NCI-H1048 (cell line): ENCODE measurements around the gene PODXL2.
"Not testable (repeated sequence)": the region's sequence is repeated elsewhere in the genome, so short reads cannot be mapped to it uniquely, and the experiment has no call there.

Experiments
- DNase-seq: peaks from one replicate; lab custom pipeline; 2025; lab: John Stamatoyannopoulos, UW

PODXL2 gene

DNA sequence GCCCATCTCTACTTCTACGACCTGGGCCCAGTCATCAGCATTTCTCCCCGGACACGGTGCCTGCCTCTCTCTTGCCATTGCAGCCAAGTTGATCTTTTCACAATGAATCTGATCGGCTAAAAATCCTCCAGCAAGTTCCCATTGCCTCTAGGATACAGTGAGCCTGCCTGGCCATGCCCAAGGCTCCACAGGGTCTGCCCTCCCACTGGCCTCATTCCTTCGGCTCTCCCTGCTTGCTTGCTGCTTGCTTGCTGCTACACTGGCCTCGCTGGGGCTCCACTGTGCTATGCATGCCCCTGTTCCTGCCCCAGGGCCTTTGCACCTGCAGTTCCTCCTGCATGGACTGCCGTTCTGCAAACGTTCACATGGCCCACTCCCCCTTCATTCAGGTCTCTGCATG lies 45.8 kb downstream of the PODXL2 start:
- no peak for DNase-seq

DNA sequence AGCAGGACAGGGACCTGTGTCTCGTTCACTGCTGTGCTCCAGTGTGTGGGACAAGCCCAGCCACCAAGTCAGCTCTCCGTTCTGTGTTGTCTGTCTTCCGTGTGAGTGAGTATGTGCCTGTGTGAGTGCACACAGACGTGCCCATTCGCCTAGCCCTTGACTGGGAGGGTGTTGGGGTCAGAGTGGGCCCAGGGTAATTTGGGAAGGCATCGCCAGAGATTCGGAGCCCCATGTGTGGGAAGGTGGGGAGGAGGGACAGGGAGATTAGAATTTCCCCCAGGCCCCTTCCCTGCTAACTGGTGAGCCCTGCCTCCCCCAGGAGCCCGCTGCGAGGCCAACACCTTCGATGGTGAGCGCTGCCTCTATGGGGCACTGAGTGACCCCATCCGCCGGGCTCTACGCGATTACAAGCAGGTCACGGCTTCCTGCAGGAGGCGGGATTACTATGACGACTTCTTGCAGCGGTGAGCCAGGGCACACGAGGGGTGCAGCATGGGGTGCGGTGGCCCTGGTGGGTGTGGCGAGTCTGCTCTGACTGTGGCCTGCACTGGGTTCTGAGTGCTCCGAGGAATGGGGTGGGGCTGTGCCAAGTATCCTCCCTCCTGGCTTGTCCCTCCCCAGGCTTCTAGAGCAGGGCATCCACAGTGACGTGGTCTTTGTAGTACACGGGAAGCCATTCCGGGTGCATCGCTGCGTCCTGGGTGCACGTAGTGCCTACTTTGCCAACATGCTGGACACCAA lies 46.8 kb downstream of the PODXL2 start:
- DNase-seq, result no peak

DNA sequence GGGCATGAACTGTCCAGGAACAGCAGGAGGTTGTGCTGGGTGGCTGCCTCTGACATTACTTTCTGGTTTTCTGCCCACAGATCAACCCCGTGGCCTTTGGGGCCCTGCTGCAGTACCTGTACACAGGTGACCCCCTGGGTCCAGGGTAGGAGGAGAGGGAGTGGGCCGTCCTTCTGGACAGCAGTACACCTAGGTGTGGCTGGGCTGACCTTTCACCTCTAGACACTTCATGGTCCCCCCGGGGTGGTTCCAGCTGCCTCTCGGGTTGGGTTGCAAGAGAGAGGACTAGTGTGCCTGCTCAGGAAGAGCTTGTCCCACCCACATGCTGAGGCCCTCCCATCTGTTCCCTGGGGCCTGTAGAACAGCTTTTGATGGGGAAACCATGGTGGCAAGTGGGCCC lies 47.5 kb downstream of the PODXL2 start:
- no peak for DNase-seq

DNA sequence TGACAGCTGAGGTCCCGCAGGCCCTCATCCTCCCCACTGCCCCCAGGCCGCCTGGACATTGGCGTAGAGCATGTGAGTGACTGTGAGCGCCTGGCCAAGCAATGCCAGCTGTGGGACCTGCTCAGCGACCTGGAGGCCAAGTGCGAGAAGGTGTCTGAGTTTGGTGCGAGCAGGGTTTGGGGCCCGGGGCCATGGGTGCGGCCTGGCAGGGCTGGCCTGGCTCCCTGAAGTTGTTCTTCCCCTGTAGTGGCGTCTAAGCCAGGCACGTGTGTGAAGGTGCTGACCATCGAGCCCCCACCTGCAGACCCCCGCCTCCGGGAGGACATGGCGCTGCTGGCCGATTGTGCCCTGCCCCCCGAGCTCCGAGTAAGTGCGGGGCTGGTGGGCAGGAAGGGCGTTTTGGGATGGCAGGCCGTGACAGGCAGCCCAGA lies 48.0 kb downstream of the PODXL2 start:
- DNase-seq, result no peak

DNA sequence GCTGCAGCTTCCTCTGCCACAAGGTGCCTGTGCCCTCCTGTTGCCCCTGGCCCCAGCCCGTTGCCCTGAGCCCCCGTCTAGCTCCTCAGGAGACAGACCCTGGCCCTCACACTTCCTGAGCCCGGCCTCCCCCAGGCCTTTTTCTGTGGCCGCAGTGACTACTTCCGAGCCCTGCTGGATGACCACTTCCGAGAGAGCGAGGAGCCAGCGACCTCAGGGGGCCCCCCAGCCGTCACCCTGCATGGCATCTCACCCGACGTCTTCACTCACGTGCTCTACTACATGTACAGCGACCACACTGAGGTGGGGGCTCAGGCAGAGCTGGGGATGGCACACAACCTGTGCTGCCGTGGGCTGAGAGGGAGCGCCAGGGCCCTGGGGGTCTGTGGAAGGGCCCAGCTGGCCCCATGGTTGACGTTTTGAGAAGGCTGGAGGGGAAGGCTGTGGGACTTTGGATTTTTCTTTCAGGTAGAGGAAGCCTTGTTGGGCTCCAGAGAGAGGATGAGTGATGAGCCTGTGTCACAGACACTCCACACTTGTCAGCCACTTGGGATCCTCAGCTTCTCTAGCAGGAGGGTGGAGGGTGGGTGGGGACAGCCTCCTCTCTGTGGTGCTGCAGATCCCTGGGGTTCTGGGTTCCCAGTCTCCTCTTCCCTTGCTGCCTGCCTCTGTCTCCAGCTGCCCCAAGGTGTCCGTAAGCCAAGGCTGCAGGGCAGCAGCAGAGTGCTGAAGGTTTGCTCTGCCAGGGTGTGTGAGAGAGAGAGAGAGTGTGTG lies 48.7 kb downstream of the PODXL2 start:
- DNase-seq, result no peak

DNA sequence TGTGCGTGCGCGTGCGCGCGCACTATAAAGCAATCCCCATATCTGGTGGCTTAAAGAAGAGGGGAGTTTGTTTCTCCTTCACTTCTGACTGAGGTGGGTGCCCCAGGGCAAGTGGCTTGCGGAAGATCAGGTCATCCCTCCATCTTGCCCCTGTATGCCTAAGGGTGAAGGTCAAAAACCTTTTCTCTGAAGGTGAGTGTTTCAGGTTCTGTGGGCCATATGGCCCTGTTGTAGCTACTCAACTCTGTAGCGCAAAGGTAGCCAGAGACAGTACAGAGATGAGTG lies 49.3 kb downstream of the PODXL2 start:
- no peak for DNase-seq

DNA sequence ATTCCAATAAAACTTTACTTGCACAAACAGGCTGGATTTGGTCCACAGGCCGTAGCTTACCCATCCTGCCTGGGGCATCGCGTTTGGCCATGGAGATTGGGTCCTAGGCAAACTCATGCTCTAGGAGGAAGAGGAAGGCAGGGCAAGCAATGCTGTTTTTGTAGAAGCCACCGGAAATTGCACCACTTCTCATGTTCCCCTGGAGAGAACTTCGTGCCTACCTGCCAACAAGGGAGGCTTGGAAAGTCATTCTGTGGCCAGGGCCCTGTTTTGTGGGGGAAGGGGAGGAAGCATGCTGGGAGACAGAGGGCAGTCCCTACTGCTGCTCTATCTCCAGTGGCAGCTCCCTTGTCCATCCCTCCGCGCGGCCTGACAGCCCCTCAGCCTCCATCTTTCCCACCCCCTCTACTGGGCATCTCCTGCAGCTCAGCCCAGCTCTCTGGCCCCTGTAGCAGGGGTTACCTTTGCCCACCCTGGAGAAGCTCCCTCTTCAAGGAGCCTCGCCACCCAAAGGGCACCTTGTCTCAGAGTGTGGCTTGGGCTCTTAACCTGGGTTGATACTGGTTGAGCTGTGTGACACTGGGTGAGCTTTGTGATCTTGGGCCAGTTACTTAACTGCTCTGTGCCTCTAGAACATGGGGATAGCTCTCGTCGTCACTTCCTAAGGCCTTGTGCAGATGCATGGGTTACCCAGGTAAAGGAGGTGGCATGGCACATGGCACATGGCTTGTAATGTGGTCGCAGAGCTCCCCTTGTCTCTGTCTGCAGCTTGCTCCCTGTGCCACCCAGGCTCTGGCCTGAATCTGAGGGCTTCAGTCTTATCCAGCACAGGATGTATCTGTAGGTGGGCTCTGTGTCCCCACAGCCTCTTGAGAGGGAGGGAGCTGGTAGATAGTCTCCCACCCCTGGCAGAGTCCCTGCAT lies 49.9 kb downstream of the PODXL2 start:
- no peak for DNase-seq

DNA sequence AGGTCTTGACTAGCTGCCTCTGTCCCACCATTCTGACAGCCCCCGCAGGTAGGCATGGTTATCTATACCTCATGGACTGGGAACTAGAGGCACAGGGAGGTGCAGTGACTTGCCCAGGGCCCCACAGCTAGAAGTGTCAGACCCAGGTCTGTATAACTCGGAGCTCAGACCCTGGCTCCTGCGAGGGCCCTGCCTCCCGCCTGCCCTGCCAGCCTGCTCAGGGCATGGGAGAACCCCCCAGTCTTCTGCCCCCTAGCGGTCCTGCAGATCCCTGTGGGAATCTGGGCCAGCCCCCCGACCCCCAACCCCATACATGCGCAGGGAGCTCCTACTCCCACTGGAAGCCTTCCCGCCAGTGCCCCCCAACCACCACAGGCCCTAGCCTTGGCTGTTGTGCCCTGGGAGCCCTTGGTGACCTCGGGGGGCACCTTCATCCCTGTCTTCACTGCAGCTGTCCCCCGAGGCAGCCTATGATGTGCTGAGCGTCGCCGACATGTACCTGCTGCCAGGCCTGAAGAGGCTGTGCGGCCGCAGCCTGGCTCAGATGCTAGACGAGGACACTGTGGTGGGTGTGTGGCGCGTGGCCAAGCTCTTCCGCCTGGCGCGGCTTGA lies 50.7 kb downstream of the PODXL2 start:
- no peak for DNase-seq

DNA sequence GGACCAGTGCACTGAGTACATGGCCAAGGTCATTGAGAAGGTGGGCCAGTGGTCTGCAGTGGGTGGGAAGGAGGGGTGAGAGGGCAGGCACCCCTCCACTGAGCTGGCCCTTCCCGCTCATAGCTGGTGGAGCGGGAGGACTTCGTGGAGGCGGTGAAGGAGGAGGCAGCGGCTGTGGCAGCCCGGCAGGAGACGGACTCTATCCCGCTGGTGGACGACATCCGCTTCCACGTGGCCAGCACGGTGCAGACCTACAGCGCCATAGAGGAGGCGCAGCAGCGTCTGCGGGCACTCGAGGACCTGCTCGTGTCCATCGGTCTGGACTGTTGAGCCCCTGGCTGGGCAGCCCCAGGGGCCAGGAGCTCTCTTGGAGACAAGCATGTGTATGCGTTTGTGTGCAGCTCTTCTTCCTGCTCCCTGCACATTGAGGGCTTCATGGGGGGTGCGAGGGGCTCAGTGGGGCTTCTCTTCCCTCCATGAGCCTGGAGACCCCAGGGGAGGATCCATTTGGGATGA lies 51.2 kb downstream of the PODXL2 start:
- DNase-seq, result no peak

DNA sequence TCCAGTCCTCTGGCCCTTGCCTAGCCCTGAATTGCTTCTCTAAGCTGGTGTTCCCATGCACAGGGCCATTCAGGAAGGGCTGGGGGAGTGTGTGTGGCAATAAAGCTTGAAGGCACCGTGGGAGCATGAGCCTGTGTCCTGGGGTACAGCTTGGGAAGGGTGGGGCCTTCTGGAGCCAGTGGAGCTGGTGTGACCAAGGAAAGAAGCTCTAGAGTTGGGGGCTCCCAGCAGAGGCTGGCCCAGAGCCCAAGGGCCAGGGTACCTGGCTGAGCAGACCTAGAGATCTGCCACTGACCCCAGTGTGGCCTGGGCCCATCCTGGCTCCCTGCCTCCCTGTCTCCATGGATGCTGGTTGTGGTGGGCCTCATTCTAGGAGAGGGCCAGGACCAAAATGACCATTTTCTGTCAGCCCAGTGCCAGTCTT lies 51.8 kb downstream of the PODXL2 start:
- DNase-seq, result no peak

DNA sequence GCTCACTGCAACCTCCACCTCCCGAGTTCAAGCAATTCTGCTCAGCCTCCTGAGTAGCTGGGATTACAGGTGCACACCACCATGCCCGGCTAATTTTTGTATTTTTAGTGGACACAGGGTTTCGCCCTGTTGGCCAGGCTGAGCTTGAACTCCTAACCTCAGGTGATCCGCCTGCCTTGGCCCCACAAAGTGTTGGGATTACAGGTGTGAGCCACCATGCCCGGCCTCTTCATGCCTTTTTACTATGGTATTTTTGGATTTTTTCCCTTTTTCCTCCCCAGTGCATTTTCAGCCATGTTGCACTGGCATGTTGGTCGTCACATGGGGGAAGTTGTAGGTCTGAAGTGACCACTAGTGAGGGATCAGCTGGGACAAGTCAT lies 53.2 kb downstream of the PODXL2 start:
- DNase-seq, result not testable (repeated sequence)

DNA sequence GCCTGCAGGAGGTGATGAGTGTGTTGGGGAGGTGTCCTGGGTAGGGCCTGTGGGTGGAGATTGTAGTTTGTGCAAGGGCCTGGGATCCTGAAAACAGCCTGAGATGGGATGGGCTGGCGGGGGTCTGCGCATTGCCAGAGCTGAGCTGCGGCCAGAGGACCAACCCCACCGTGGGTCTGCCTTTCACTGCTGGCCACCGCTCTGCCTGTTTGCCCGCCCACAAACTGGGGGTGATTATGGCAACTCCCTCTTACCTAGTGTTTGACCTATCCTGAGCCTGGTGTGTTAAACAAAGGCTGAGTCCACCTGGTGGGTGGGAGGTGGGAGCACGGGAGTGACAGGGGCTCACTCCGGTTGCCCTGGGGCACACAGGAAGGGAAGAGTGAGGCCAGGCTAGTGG lies 53.6 kb downstream of the PODXL2 start:
- no peak for DNase-seq

DNA sequence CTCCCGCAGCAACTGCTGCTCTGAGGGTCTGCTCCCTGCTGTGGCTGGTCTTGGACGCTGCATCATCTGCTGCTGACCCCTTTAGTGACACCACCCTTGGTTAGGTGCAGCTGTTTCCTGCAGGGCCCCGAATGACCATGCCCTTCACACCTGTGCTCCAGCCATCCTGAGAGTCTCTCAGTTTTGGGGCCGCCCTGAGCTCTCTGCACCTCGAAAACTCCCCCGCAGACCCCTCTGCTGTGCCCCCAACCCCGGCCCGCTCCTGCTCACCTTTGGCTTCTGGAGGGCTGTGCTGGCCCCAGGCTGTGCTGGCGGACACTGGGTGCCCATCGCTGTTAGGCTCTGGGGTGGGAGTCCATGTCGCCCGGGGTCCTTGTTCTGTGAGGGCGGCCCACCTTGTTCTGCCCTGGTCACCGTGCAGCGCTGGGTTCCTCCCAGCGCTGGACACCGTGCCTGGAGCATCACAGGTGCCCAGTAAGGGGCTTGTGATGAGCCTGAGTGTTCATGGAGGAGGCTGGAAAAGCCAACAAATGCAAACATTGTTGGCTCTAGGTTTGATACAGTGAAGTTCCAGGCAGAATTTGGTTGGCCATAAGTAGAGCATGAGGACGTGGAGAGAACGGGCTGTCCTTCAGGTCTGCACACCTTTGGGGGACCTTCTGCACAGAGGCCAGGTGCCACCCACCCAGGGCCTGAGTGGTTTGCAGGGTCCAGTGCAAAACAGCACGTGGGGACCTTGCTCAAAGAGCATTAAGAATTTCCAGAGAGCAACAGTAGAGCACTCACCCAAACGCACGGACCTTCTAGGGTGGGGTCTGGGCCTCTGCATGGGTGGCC lies 56.1 kb downstream of the PODXL2 start:
- no peak for DNase-seq

DNA sequence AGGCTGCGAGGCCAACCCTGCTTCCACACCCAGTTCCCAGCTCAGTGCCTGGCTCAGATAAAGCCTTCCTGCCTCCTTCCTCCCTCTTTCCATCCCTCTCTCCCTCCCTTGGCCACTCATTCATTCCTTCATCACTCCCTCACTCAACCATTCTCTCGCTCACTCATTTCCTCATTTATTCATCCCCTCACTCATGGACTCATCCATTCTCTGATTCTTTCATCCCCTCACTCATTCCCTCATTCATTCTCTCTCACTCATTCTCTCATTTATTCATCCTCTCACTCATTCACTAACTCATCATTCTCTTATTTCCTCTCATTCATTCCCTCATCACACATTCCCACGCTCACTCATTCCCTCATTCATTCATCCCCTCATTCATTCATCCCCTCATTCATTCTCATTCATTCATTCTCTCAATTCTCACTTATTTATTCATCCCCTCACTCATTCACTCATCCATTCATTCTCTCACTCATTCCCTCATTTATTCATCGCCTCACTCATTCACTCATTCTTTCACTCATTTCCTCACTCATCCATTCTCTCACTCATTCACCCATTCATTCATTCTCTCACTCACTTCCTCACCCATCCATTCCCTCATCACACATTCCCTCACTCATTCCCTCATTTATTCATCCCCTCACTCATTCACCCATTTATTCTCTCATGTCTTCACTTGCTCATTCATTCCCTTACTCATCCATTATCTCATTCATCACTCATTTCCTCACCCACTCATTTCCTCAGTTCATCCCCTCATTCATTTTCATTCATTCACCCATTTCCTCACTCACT lies 56.9 kb downstream of the PODXL2 start:
- DNase-seq, result no peak

DNA sequence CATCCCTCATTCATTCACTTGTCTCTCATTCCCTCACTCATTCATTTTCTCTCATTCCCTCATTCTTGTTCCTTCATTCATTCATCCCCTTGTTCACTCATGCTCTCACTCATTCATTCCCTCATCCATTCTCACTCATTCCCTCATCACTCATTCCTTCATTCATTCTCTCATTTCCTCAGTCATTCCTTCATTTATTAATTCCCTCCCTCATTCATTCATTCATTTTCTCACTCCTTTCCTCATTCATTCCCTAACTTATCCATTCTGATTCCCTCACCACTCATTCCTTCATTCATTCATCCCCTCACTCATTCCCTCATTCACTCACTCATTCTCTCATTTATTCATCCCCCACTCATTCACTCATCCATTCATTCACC lies 57.5 kb downstream of the PODXL2 start:
- no peak for DNase-seq

DNA sequence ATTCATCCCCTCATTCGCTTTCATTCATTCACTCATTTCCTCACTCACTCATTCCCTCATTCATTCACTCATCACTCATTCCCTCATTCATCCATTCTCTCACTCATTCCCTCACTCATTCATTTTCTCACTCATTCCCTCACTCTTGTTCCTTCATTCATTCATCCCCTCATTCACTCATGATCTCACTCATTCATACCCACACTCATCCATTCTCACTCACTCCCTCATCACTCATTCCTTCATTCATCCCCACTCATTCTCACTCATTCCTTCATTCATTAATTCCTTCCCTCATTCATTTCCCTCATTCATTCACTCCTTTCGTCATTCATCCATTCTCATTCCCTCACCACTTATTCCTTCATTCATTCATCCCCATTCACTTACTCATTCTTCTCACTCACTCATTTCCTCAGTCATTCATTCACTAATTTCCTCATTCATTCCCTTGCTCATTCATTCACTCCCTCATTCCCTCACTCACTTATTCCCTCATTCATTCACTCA lies 58.3 kb downstream of the PODXL2 start:
- no peak for DNase-seq

DNA sequence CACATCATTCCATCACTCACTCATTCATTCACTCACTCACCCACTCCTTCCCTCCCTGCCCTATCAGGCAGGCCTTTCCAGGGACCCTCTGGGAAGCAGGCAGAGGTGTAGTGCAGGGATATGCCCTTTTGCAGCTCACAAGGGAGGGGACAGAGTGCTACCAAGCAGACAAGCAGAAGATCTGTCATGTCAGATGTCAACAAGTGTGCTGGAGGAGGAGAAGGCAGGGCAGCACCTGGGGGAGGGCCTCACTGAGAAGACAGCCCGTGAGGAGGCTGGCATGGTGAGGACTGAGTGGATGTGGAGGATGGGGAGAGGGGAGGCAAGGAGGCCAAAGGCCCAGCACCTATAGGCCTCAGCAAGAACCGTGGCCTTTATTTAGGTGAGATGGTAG lies 59.0 kb downstream of the PODXL2 start:
- no peak for DNase-seq

DNA sequence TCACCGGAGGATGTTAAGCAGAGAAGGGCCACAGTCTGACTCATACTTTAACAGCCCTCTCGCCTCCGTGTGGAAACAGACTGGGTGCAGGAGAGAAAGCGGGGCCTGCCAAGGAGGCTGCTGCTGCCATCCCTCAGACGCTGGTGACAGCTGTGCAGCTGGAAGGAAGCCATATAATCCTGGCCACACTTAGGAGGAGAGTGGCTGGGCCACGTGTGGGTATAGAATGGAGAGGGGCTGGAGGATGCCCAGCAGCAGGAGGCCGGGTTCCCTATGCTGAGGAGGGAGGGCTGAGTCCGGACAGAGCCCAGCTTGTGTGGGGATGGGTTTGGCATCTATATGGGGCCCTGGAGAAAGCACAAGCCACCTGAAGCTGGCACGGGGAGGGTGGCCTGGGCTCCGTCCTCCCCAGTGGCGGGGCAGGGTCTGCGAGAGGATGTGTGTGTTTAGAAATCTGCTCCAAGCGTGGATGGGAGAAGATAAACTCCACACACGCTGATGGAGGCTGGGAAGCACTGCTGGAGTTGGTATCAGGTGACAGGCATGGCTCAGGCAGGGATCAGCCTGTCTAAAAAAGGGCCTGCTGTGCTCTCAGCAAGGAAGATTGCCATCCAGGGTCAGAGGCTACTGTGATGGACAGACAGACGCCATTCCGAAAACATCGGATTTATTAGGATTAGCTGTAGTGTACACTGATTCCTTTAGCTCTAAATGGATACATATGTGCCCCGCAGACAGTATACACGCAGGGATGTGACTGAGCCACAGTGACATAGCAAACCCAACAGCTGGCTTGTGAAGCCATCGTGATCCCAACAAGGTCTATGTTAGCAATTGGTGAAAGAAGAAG lies 59.7 kb downstream of the PODXL2 start:
- no peak for DNase-seq

DNA sequence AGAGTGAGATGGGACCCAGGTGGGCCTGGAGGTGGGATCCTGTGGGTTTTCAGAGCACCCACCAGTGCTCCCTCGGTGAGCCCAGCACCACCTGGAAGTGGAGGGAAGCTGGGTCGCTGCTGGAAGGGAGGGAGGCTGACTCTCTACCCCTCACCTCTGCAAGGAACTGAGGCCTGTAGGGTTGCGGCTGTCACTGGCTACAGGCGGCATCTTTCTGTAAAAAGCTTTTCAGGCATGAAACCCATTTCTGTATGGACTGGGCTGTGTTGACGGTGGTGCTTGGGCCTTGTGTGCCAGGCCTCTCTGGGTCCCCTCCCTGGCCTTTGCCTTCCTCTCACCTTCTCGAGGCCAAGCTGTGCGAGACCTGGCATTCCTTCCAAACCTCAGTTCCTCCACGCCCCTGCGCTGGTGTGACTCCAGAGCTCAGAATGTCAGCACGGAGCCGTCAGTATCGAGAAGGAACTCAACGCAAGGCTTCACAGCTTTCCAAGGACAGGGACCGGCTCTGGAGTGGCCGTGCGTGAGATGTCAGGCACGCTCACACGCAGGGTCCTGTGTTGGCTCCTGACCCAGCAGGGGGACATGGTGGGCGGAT lies 60.4 kb downstream of the PODXL2 start:
- no peak for DNase-seq
